B cell (primary cell): Measurements from ENCODE around the gene LMBR1L. TPM values are rescaled to one million over a fixed set of nuclear protein-coding genes. Genes with fewer than 3 reads are reported as not detected.

Experiments
- ATAC-seq: fragments of 200-7000 bp; cut with Tn5 transposase; one replicate; pipeline ENCODE4 v1.10.0; 2021; ENCODE audit warnings: low read depth, mild to moderate bottlenecking, moderate number of reproducible peaks, moderate library complexity
- CTCF ChIA-PET: fragments of 350-600 bp; sonication (Branson Sonifier 250); formaldehyde crosslinking; loops from one replicate; lab custom pipeline; 2021; ENCODE audit warnings: antibody characterized with exemption, inconsistent platforms; lab: Charles Lee
- POLR2A ChIA-PET: fragments of 350-600 bp; sonication (Branson Sonifier 250); formaldehyde crosslinking; loops from one replicate; lab custom pipeline; 2021; ENCODE audit warnings: antibody characterized with exemption; lab: Charles Lee
- DNase-seq: peaks from one replicate; pipeline ENCODE4 v3.0.0; 2013
- H2AFZ ChIP-seq: 2 replicates; pipeline ENCODE4 v1.6.1; 2012; ENCODE audit warnings: mild to moderate bottlenecking, low read depth, low read length; ENCODE audit not compliant: insufficient read depth, poor library complexity, severe bottlenecking
- H3K27ac ChIP-seq, 2 donors: 1 replicate in 1 of 2; 2 replicates in 1 of 2; pipeline ENCODE4 v1.5.1; 2012 to 2013; ENCODE audit warnings: low read length in 2 of 2, mild to moderate bottlenecking in 2 of 2, moderate library complexity in 1 of 2
- H3K27me3 ChIP-seq, 4 experiments: fragments of 200-600 bp in 1 of 4; sonication (generic) in 1 of 4; replicated peaks in 1 of 4; 1 replicate in 2 of 4; 2 replicates in 2 of 4; pipeline versions ENCODE4 v1.6.1 to v1.7.0; 2013 to 2016; ENCODE audit warnings: low read length in 3 of 4, mild to moderate bottlenecking in 2 of 4, mixed read lengths in 1 of 4, moderate library complexity in 1 of 4; ENCODE audit not compliant: insufficient read depth in 4 of 4, control insufficient read depth in 3 of 4; ENCODE audit errors: control extremely low read depth in 1 of 4
- H3K36me3 ChIP-seq, 2 experiments: replicated peaks in 1 of 2; 1 replicate in 1 of 2; 2 replicates in 1 of 2; pipeline versions ENCODE4 v1.6.1 to v1.7.1; 2013; ENCODE audit warnings: low read length in 1 of 2; ENCODE audit not compliant: insufficient read depth in 2 of 2, control insufficient read depth in 1 of 2; ENCODE audit errors: control extremely low read depth in 1 of 2, extremely low read depth in 1 of 2
- H3K4me1 ChIP-seq, 2 donors: fragments of 200-600 bp in 1 of 2; sonication (generic) in 1 of 2; 1 replicate in 1 of 2; 2 replicates in 1 of 2; pipeline versions ENCODE4 v1.5.1 to v1.6.1; 2013 to 2017; ENCODE audit warnings: low read length in 2 of 2; ENCODE audit not compliant: control insufficient read depth in 2 of 2, insufficient read depth in 2 of 2
- H3K4me2 ChIP-seq: replicated peaks from 2 replicates; pipeline ENCODE3; 2012; ENCODE audit warnings: mild to moderate bottlenecking, low read depth, low read length; ENCODE audit not compliant: poor library complexity, severe bottlenecking
- H3K4me3 ChIP-seq, 5 experiments: fragments of 200-600 bp in 1 of 5; sonication (generic) in 1 of 5; 1 replicate in 3 of 5; 2 replicates in 2 of 5; pipeline versions ENCODE4 v1.5.1 to v1.7.0; 2011 to 2016; ENCODE audit warnings: low read length in 4 of 5, mild to moderate bottlenecking in 4 of 5, low read depth in 2 of 5, control low read depth in 1 of 5, moderate library complexity in 1 of 5; ENCODE audit not compliant: insufficient read depth in 1 of 5; ENCODE audit errors: control extremely low read depth in 1 of 5, extremely low read depth in 1 of 5
- H3K79me2 ChIP-seq: fragments of 200-600 bp; sonication (generic); one replicate; pipeline ENCODE4 v1.6.0; 2016; ENCODE audit warnings: low read length; ENCODE audit not compliant: control insufficient read depth, insufficient read depth
- H3K9ac ChIP-seq: fragments of 200-600 bp; sonication (generic); 2 replicates; pipeline ENCODE4 v1.6.1; 2017; ENCODE audit warnings: mild to moderate bottlenecking, low read length, moderate library complexity
- H3K9me3 ChIP-seq, 3 donors: one replicate each; pipeline versions ENCODE4 v1.6.1 to v1.7.1; 2013; ENCODE audit warnings: low read length in 2 of 3; ENCODE audit not compliant: control insufficient read depth in 2 of 3, insufficient read depth in 1 of 3; ENCODE audit errors: control extremely low read depth in 1 of 3
- H4K20me1 ChIP-seq: 2 replicates; pipeline ENCODE4 v1.6.0; 2012; ENCODE audit warnings: mild to moderate bottlenecking, low read length; ENCODE audit not compliant: insufficient read depth, control insufficient read depth, poor library complexity, severe bottlenecking
- H3K27ac Mint-ChIP-seq: one replicate; pipeline ENCODE4 v1.8.0; 2021; ENCODE audit warnings: mixed read lengths
- H3K27me3 Mint-ChIP-seq: one replicate; pipeline ENCODE4 v1.8.0; 2021; ENCODE audit warnings: mixed read lengths
- H3K4me1 Mint-ChIP-seq: one replicate; pipeline ENCODE4 v1.8.0; 2021; ENCODE audit warnings: mixed read lengths
- H3K4me3 Mint-ChIP-seq: one replicate; pipeline ENCODE4 v1.8.0; 2021; ENCODE audit warnings: mixed read lengths
- H3K9me3 Mint-ChIP-seq: one replicate; pipeline ENCODE4 v1.8.0; 2022; ENCODE audit warnings: mixed read lengths; ENCODE audit not compliant: insufficient read depth
- CTCF ChIP-seq: fragments of 200-600 bp; IDR thresholded peaks from one replicate; pipeline ENCODE4 v1.8.0; 2022; ENCODE audit warnings: antibody characterized with exemption, mild to moderate bottlenecking
- EZH2 ChIP-seq: IDR thresholded peaks from 2 replicates; pipeline ENCODE4 v1.6.1; 2012; ENCODE audit warnings: borderline replicate concordance, low read depth, mild to moderate bottlenecking, moderate library complexity, low read length; ENCODE audit not compliant: insufficient read depth, poor library complexity, severe bottlenecking
- WGBS: methylation state at CpG from one replicate; pipeline ENCODE4 v1.1.5; 2013; ENCODE audit warnings: missing lambda C conversion rate; ENCODE audit not compliant: insufficient coverage; 5-methylcytosine and 5-hydroxymethylcytosine counted together
- intact Hi-C: fragments of 100-400 bp; cut with micrococcal nuclease; formaldehyde crosslinking; loops from one replicate; pipeline ENCODE4 v1.10.0; 2022
- polyA plus RNA-seq: library from polyadenylated mRNA; depleted of rRNA; stranded (reverse); fragments of >200 nt; gene quantifications from 2 replicates; pipeline ENCODE4 v1.2.3, GENCODE V29; 2012
- total RNA-seq, 2 donors: library from RNA; stranded (reverse); fragments of 120-200 nt in 1 of 2; gene quantifications; 1 replicate in 1 of 2; 2 replicates in 1 of 2; pipeline versions ENCODE4 v1.2.3 to v1.2.4, GENCODE V29; 2013 to 2022

Gene LMBR1L
- total and polyA plus RNA-seq, 2 donors (not counting 1 experiment from before 2014, with no cell fraction given): 133 to 187 TPM

GRCh38 chr12:49061157-49061650 is 49.4 kb downstream of the LMBR1L start:
- WGBS: 4% methylated on average over 13 of the region's 16 CpGs

More at GRCh38 chr12:49061157-49061650, 49.4 kb downstream of the LMBR1L start:
- ChIA-PET CTCF (interaction anchor here (5.6 kb wide), 1 partner anchor 175 kb away, joined by 60 read pairs; no protein-coding TSS in a partner anchor), POLR2A (interaction anchor here (2.5 kb wide), 1 partner anchor 9 kb away, joined by 12 read pairs; the partner anchor contains the start of gene RHEBL1)
- Histone ChIP-seq H3K4me1 (peaks cover 38 to 43% of the 10 kb centered on the region in 2 donors), H3K9me3 (no peaks in the 10 kb centered on the region), H3K27ac (peak overlapping the region in 1 of 2 donors; percentile 88), H4K20me1 (peaks cover 36% of the 10 kb centered on the region), H3K36me3 (peaks cover 0 to 3% of the 10 kb centered on the region in 2 experiments), H3K9ac (peak overlapping the region; percentile 93), H3K79me2 (peaks cover 56% of the 10 kb centered on the region), H3K4me2 (peak overlapping the region; percentile 97), H2AFZ (peak overlapping the region; percentile 99), H3K27me3 (no peaks in the 10 kb centered on the region), H3K4me3 (peak overlapping the region; percentile 81 to 97 (median 91))
- DNase-seq: no peak
- no peak for ATAC-seq
- Mint-ChIP-seq H3K9me3 (no peaks in the 10 kb centered on the region), H3K4me3 (peak overlapping the region; percentile 97), H3K27me3 (no peaks in the 10 kb centered on the region), H3K4me1 (peaks cover 43% of the 10 kb centered on the region), H3K27ac (peak overlapping the region; percentile 99)
- TF ChIP-seq EZH2: no peak
- TF ChIP-seq CTCF: no peak
- intact Hi-C loops: loop anchor here (2.0 to 10.0 kb wide), 2 partner anchors 70 to 346 kb away; partner anchors contain the start of genes CCNT1 and TUBA1B
